GM12878 (cell line): ENCODE measurements around the gene GFRA1. TPM values are rescaled to one million over a fixed set of nuclear protein-coding genes. Genes with fewer than 3 reads are reported as not detected.

ENCODE experiments used
- ATAC-seq: fragments of 200-7000 bp; cut with Tn5 transposase; 3 replicates; pipeline ENCODE4 v1.9.1; 2020; ENCODE audit warnings: mild to moderate bottlenecking, moderate library complexity
- BruUV-seq: library from RNA; stranded (reverse); fragments of 400-500 nt; replicated peaks from 2 replicates; lab custom pipeline; 2021; lab: Mats Ljungman, UMichigan
- CTCF ChIA-PET: fragments of 300-600 bp; sonication (Branson Sonifier 250); formaldehyde crosslinking; extraction: SDS; loops from one replicate; lab custom pipeline; 2021; ENCODE audit warnings: inconsistent platforms; lab: Yijun Ruan, JAX
- POLR2A ChIA-PET: fragments of 350-600 bp; formaldehyde crosslinking; extraction: SDS; loops from one replicate; lab custom pipeline; 2021; ENCODE audit warnings: inconsistent platforms; lab: Charles Lee
- RAD21 ChIA-PET: fragments of 300-600 bp; sonication (Branson Sonifier 250); formaldehyde crosslinking; loops from one replicate; lab custom pipeline; 2023; ENCODE audit warnings: antibody characterized with exemption; ENCODE audit not compliant: unreplicated experiment; lab: Charles Lee
- SMC1A ChIA-PET: fragments of 300-600 bp; sonication (Branson Sonifier 250); formaldehyde crosslinking; loops from one replicate; lab custom pipeline; 2023; ENCODE audit not compliant: unreplicated experiment, uncharacterized antibody; lab: Charles Lee
- DNase-seq: peaks from one replicate; pipeline ENCODE4 v3.0.0-alpha.2; 2011; ENCODE audit warnings: low read depth, low spot score
- FAIRE-seq: peaks from 3 replicates; lab custom pipeline; 2011; peaks lifted over from hg19 to GRCh38; lab: Jason Lieb, UNC
- H2AFZ ChIP-seq: 2 replicates; pipeline ENCODE4 v1.6.0; 2011; ENCODE audit warnings: low read depth, low read length, control low read depth; ENCODE audit not compliant: control insufficient read depth
- H3K27ac ChIP-seq: 2 replicates; pipeline ENCODE4 v1.5.1; 2011; ENCODE audit warnings: control low read depth; ENCODE audit not compliant: control insufficient read depth, insufficient read depth
- H3K27me3 ChIP-seq, 2 experiments: replicated peaks in 1 of 2; 2 replicates each; pipeline versions ENCODE4 v1.6.0 to v1.6.1; 2011; ENCODE audit warnings: low read length in 1 of 2; ENCODE audit not compliant: control insufficient read depth in 2 of 2, insufficient read depth in 2 of 2
- H3K36me3 ChIP-seq, 2 experiments: 2 replicates each; pipeline ENCODE4 v1.5.1; 2011; ENCODE audit warnings: low read length in 1 of 2; ENCODE audit not compliant: control insufficient read depth in 2 of 2, insufficient read depth in 2 of 2
- H3K4me1 ChIP-seq: 2 replicates; pipeline ENCODE4 v1.6.1; 2011; ENCODE audit warnings: mild to moderate bottlenecking, low read length, moderate library complexity, mixed read lengths; ENCODE audit not compliant: control insufficient read depth, insufficient read depth
- H3K4me2 ChIP-seq: 2 replicates; pipeline ENCODE4 v1.6.0; 2011; ENCODE audit warnings: control low read depth; ENCODE audit not compliant: control insufficient read depth, insufficient read depth
- H3K4me3 ChIP-seq: fragments of 200-600 bp; sonication (generic); 2 replicates; pipeline ENCODE4 v1.5.1; 2016
- H3K79me2 ChIP-seq: 2 replicates; pipeline ENCODE4 v1.6.0; 2011; ENCODE audit warnings: low read length; ENCODE audit not compliant: control insufficient read depth, insufficient read depth
- H3K9ac ChIP-seq: 2 replicates; pipeline ENCODE4 v1.8.0; 2011; ENCODE audit warnings: low read length, control low read depth, mixed read lengths; ENCODE audit not compliant: control insufficient read depth, insufficient read depth
- H3K9me3 ChIP-seq: replicated peaks from 3 replicates; pipeline ENCODE4 v1.5.1; 2011; ENCODE audit warnings: mild to moderate bottlenecking, low read length; ENCODE audit not compliant: control insufficient read depth, insufficient read depth
- H4K20me1 ChIP-seq: 2 replicates; pipeline ENCODE4 v1.6.0; 2011; ENCODE audit not compliant: control insufficient read depth, insufficient read depth
- ATF7 ChIP-seq: fragments of 450-650 bp; IDR thresholded peaks from 2 replicates; pipeline ENCODE4 v1.6.1; 2016; ENCODE audit warnings: low read depth, mild to moderate bottlenecking
- CEBPZ ChIP-seq: fragments of 150-350 bp; IDR thresholded peaks from 2 replicates; pipeline ENCODE4 v1.6.1; 2016; ENCODE audit warnings: low read depth, low read length
- EGR1 ChIP-seq, 2 experiments: IDR thresholded peaks; 1 replicate in 1 of 2; 2 replicates in 1 of 2; pipeline ENCODE4 v1.6.1; 2011 to 2012; ENCODE audit warnings: low read depth in 2 of 2, low read length in 2 of 2, borderline replicate concordance in 1 of 2, mild to moderate bottlenecking in 1 of 2, moderate library complexity in 1 of 2
- HDAC2 ChIP-seq: fragments of 200-600 bp; sonication (generic); IDR thresholded peaks from 2 replicates; pipeline ENCODE4 v1.6.1; 2017
- IKZF1 ChIP-seq: fragments of 450-650 bp; conservative IDR thresholded peaks from 2 replicates; pipeline ENCODE4 v1.6.1; 2017; ENCODE audit warnings: antibody characterized with exemption, mild to moderate bottlenecking
- KDM1A ChIP-seq: fragments of 200-600 bp; sonication (generic); IDR thresholded peaks from 2 replicates; pipeline ENCODE4 v1.6.1; 2016; ENCODE audit warnings: borderline replicate concordance
- NBN ChIP-seq: fragments of 450-650 bp; IDR thresholded peaks from 2 replicates; pipeline ENCODE4 v1.6.1; 2016
- NFXL1 ChIP-seq: fragments of 450-650 bp; IDR thresholded peaks from 2 replicates; pipeline ENCODE4 v1.6.1; 2017; ENCODE audit warnings: antibody characterized with exemption, mild to moderate bottlenecking, borderline replicate concordance
- RAD51 ChIP-seq: fragments of 450-650 bp; IDR thresholded peaks from 2 replicates; pipeline ENCODE4 v1.6.1; 2016; ENCODE audit warnings: moderate library complexity, mild to moderate bottlenecking, inconsistent platforms
- RB1 ChIP-seq: fragments of 450-650 bp; formaldehyde crosslinking; IDR thresholded peaks from 2 replicates; pipeline ENCODE4 v1.6.1; 2017; ENCODE audit warnings: mild to moderate bottlenecking, borderline replicate concordance
- RBBP5 ChIP-seq: fragments of 200-600 bp; sonication (generic); conservative IDR thresholded peaks from 2 replicates; pipeline ENCODE4 v1.6.1; 2016
- RELB ChIP-seq: fragments of 450-650 bp; IDR thresholded peaks from 2 replicates; pipeline ENCODE4 v1.6.1; 2017; ENCODE audit warnings: low read depth, mild to moderate bottlenecking, moderate library complexity
- SMAD5 ChIP-seq: IDR thresholded peaks from 2 replicates; pipeline ENCODE4 v1.6.1; 2016; ENCODE audit warnings: antibody characterized with exemption, low read depth
- SMARCA5 ChIP-seq: fragments of 450-650 bp; IDR thresholded peaks from 2 replicates; pipeline ENCODE4 v1.6.1; 2017; ENCODE audit warnings: mild to moderate bottlenecking
- WGBS: methylation state at CpG from one replicate; pipeline ENCODE4 v1.1.6; 2016; ENCODE audit warnings: low lambda C conversion rate; ENCODE audit not compliant: insufficient replicate concordance, insufficient coverage; ENCODE audit errors: missing lambda C conversion rate; 5-methylcytosine and 5-hydroxymethylcytosine counted together
- in situ Hi-C: fragments of 300-500 bp; cut with MboI; formaldehyde crosslinking; loops from 9 replicates; pipeline ENCODE4 v1.14.3; 2018; ENCODE audit warnings: mixed read lengths
- intact Hi-C: fragments of 100-400 bp; cut with micrococcal nuclease; formaldehyde crosslinking; loops from one replicate; pipeline ENCODE4 v1.14.2; 2022; ENCODE audit not compliant: unreplicated experiment
- polyA plus RNA-seq, 11 experiments: library from polyadenylated mRNA; depleted of rRNA in 4 of 11; unstranded in 6 of 11; stranded (reverse) in 5 of 11; fragments of >200 nt; fragmentation: Nextera tagmentation in 4 of 11; fragmentation: Illumina TruSeq in 1 of 11; extraction: Ambion mirVana in 4 of 11; extraction: Trizol in 1 of 11; gene quantifications; 1 replicate in 1 of 11; 2 replicates in 10 of 11; pipeline versions ENCODE4 v1.2.1 to v1.2.3, GENCODE V29; 2011 to 2016; ENCODE audit warnings: inconsistent platforms in 2 of 11, missing spikeins in 2 of 11, low read depth in 1 of 11
- total RNA-seq, 4 experiments: library from RNA; depleted of rRNA in 3 of 4; stranded (reverse); fragments of >200 nt in 3 of 4; fragmentation: Illumina TruSeq in 1 of 4; extraction: Trizol in 1 of 4; gene quantifications; 2 replicates each; pipeline versions ENCODE4 v1.2.1 to v1.2.3, GENCODE V29; 2013 to 2021

GFRA1 gene
- total and polyA plus RNA-seq, 10 of the 15 experiments (the other 5 are each of a cell fraction or from before 2014, with no cell fraction given) = 0.05 to 0.19 TPM; not detected in 8

GRCh38 chr10:116215651-116216050 lies 57.4 kb downstream of the GFRA1 start:
- Histone ChIP-seq H3K9me3 (no peaks in the 10 kb centered on the region), H3K36me3 (no peaks in the 10 kb centered on the region), H3K9ac (no peak overlapping the region), H4K20me1 (no peaks in the 10 kb centered on the region), H3K4me1 (no peaks in the 10 kb centered on the region), H3K27me3 (no peaks in the 10 kb centered on the region; a peak in 1 of 4 replicates), H3K79me2 (no peaks in the 10 kb centered on the region), H2AFZ (no peak overlapping the region), H3K4me2 (no peak overlapping the region), H3K4me3 (no peak overlapping the region), H3K27ac (no peak overlapping the region)
- intact Hi-C loops = no loop called here
- no peak for FAIRE-seq
- no peak for TF ChIP-seq RBBP5
- no peak for TF ChIP-seq IKZF1
- TF ChIP-seq RELB = no peak
- no peak for TF ChIP-seq RAD51
- TF ChIP-seq SMAD5 = no peak
- TF ChIP-seq NFXL1 = no peak
- ATAC-seq = no peak
- in situ Hi-C loops = no loop called here
- RAD21 ChIA-PET = no interaction called here
- CTCF ChIA-PET = no interaction called here
- 11% methylated on average over 4 of the region's 5 CpGs for WGBS
- DNase-seq = no peak
- POLR2A ChIA-PET = no interaction called here
- BruUV-seq = no TSS peak
- SMC1A ChIA-PET = no interaction called here

GRCh38 chr10:116211682-116212081 lies 61.3 kb downstream of the GFRA1 start:
- H3K9me3 ChIP-seq = no peaks in the 10 kb centered on the region
- no peaks in the 10 kb centered on the region for H3K27me3 ChIP-seq
- ChIA-PET POLR2A (no interaction called here), RAD21 (no interaction called here), CTCF (no interaction called here), SMC1A (no interaction called here)
- no peak overlapping the region for H2AFZ ChIP-seq
- no peaks in the 10 kb centered on the region for H3K79me2 ChIP-seq
- BruUV-seq = no TSS peak
- FAIRE-seq = no peak
- H3K27ac ChIP-seq = no peak overlapping the region
- intact Hi-C loops = no loop called here
- in situ Hi-C loops = no loop called here
- H3K4me2 ChIP-seq = no peak overlapping the region
- no peaks in the 10 kb centered on the region for H3K36me3 ChIP-seq
- no peak for TF ChIP-seq EGR1 (IDR thresholded peaks at IDR 0.05; ENCODE audit: borderline replicate concordance in 1 of 2, low read depth in 2 of 2, low read length in 2 of 2)
- 0 out of 2 replicates have a peak, but pooled peaks have one; percentile 12 for TF ChIP-seq ATF7
- TF ChIP-seq HDAC2 = no peak
- no peak for TF ChIP-seq KDM1A
- TF ChIP-seq CEBPZ = no peak
- TF ChIP-seq SMARCA5 = no peak
- no peak for TF ChIP-seq NBN
- TF ChIP-seq RB1 = no peak
- no peak for ATAC-seq
- no peaks in the 10 kb centered on the region for H4K20me1 ChIP-seq
- DNase-seq = no peak
- H3K9ac ChIP-seq = no peak overlapping the region
- no peak overlapping the region for H3K4me3 ChIP-seq
- 0% methylated on average over 1 of the region's 1 CpG for WGBS
- H3K4me1 ChIP-seq = no peaks in the 10 kb centered on the region
